Amniotic epithelial cell (primary cell): ENCODE measurements around the gene ABLIM1.

Source experiments
- DNase-seq: peaks from one replicate; pipeline ENCODE4 v3.0.0-alpha.2; 2010; ENCODE audit warnings: low read depth

ABLIM1 gene

GRCh38 chr10:114545819-114546218, 112.3 kb downstream of the ABLIM1 start:
- no peak for DNase-seq

DNA sequence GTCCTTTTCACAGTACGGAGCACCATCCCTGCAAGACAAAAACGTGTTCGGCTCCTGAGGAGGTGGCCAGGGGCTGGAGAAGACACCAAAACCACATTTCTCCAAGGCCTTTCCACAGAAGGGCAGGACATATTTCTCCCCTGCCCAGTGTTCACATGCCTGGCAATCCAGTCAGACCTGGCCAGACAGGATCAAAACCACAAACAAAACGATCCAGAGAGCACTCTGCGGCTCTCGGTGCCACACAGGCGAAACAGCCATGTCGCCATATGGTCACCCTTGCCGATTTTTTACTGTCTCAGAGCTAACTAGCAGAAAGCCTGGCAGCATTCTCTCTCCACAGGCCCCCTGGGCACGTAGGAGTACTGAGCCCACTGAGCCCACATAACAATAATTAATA, 113.0 kb downstream of the ABLIM1 start:
- DNase-seq: no peak

DNA sequence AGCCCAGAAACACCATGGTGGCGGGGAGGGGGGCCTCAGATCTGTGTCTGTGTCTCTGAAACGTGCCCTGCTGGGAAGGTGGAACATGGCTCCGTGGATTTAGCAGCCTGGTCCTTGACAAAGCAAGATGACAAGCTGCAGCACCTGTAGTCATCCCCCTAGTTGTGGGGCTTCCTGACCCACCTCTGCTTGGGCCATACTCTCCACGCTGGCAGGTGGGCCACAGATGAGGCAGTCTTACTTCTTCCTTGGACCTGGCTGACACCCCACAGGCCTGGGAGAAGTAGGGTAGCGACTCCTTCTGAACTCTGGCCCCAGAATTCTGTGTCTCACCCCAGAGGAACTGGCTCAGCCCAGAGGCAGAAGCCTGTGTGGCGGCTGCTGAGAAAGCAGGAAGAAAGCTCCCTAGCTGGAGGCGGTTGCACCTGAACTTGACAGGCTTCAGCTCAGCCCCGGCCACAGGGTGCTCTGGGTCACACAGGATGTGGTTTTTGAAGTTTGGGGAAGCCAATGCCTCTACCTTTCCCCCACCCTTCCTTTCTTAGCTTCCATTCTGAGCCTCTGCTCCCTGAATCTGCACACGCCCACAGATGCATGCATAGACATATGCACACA, 113.9 kb downstream of the ABLIM1 start:
- DNase-seq: no peak

DNA sequence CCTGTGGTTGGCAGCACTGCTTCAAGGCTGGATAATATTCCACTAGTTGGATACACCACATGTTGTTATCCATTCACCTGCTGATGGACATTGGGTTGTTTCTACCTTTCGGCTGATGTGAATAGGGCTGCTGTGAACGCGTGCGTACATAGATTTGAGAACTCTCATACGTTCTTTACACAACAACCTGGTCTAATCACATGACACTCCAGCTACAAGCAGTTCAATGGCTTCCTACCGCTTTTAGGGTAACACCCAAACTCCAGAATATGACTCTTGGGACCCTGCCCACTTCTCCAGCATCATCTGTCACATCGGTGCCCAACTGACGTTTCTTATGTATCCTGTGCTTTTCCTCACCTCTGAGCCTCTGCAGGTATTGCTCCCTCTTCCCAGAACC, 114.6 kb downstream of the ABLIM1 start:
- no peak for DNase-seq

DNA sequence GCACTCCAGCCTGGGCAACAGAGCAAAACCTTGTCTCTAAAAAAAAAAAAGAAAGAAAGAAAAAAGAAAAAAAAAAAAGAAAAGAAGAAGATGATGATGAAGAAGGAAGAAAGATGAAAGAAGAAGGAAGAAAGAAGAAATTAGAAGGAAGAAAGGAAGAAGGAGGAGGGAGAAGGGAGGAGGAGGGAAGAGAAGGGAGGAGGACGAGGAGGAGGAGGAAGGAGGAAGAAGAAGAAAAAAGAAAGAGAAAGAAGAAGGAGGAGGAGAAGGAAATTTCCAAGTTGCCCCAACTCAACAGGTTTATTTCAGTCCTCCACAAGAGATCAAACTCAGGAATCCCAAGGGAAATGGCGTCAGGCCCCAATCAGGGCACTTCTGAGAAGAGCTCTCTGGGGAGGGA, 115.7 kb downstream of the ABLIM1 start:
- no peak for DNase-seq

DNA sequence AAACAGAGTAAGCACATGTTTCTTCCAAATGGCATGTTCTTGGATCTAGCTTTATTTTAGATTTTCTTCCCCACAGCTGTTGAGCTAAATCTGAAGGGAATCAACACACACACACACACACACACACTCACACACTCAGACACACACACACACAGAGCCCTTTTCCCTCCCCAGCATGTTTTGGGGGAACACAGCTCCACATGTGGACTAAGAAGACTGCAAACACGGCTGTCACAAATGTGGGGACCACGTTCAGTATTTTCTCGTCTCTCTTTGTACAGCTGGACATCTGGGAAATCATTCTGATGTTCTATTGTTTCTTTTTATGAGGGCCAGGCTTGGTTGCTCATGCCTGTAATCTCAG, 116.3 kb downstream of the ABLIM1 start:
- no peak for DNase-seq

GRCh38 chr10:114541081-114541796, 116.8 kb downstream of the ABLIM1 start:
- DNase-seq: peak; percentile 65

DNA sequence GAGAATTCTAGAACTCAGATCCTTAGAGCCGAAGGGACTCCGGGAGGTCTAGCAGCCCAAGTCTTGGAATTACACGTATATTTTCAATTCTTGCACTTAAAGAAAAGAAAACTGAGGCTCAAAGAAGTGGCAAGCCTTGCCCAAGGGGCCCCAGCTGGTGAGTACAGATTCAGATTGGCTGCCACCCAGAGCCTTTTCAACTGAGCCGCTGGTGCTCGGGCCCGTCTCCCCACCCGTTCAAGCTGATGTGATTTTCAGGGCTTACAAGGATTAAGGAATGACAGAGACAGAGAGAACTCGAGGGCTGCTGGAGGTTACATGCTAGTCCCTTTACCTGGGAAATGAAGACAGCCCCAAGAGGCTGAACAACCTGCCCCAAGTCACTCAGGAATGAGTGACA, 117.8 kb downstream of the ABLIM1 start:
- no peak for DNase-seq

- no peak for DNase-seq
These were observed 118.5 kb downstream of the ABLIM1 start for GRCh38 chr10:114539623-114540022.

GRCh38 chr10:114538181-114538906, 119.7 kb downstream of the ABLIM1 start:
- DNase-seq: no peak

DNA sequence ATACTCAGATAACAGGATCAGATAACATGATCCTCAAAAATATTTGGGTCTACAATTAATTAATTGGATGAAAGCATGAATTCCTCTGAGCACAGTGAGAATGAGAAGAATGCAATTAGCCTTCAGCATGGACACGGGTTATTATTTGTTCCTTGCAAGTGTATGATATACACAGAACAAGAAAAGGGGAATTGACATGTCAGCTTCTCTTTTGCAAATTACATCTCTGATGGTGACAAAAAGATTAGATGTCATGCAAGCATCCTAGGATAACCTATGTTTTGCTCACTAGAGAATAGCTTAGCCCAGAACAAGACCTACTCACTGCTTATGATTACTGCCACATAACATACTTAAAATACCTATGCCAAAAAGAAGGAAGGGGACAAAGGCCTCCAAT, 120.3 kb downstream of the ABLIM1 start:
- DNase-seq: no peak

GRCh38 chr10:114534571-114534981, 123.5 kb downstream of the ABLIM1 start:
- DNase-seq: no peak

DNA sequence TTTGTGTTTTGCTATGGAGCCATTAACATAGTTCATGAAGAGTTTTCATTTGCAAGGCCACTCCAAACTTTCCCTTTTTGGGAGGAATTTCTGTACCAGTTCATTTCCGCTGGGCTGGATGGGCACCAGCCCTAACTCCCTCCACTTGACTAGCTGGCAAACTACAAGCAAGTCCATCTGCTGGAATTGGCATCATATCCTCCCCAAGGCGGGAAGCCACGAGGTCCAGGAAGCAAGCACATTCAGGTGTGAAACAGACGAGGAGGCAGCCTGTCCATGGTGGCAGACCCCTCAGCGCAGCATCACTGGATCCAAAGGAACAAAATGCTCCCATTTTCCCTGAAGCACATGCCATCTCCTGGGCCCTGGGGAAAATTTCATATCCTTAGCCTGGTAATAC, 125.8 kb downstream of the ABLIM1 start:
- no peak for DNase-seq

GRCh38 chr10:114526504-114527238, 131.4 kb downstream of the ABLIM1 start:
- DNase-seq: peak; percentile 32

- no peak for DNase-seq
These were observed 132.0 kb downstream of the ABLIM1 start for GRCh38 chr10:114526126-114526503.

GRCh38 chr10:114525368-114525949, 132.6 kb downstream of the ABLIM1 start:
- no peak for DNase-seq

- no peak for DNase-seq
These were observed 134.2 kb downstream of the ABLIM1 start for GRCh38 chr10:114523876-114524275.

DNA sequence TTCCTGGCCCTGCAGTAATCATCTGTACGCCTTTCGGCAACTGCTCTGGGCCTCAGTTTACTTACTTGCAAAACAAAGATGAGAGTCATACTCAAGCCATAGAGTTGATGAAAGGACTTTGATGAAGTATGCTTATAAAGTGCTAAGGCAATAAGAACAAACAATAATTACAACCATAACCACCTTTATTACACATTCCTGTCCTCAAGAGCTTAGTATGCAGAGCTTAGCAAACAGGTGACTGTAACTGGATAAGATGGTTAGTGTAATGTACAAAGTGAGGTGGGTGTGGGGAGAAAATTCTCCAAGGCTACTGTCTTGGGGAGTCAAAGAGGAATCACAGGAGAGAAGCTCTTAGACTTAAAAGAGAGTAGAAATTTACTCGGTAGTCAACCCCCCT, 136.8 kb downstream of the ABLIM1 start:
- DNase-seq: no peak

DNA sequence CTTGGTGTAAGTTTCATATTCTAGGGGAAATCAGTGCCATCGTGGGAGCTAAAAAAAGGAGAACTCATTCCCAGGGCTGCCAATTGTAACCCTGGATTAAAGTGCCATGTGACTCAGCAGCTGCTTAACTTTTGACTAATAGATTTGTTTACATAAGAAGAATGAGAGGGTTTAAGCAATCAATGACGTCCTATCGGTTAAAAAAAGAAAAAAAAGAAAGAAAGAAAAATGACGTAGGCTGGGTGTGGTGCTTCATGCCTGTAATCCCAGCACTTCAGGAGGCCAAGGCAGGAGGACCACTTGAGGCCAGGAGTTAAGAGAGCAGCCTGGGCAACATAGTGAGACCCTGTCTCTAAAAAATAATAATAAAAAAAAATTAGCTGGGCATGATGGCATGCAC, 137.6 kb downstream of the ABLIM1 start:
- DNase-seq: peak; percentile 73

DNA sequence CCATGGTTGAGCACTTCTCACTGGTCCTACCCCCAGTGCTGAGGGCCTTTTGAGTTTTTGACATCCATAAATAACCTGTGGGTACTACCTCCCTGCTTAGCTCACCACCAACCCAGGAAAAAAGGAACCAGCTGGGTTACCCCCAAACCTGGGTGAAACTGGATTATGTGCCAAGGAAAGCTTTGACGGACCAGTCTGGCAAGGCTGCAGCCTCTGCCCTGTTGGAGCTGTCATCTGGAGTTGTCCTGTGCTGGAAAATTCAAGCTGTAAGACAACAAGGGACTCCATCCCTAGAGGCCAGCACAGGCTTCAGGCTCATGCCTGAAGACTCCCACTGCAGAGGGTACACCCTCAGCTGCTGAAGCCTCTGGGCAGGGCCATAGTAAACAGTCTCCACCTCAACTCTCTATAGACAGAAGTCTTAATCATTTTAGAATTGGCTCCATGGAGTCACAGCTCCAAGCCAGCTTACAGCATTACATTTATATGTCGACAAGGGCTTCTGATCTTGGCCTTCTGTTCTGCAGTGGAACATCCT, 138.2 kb downstream of the ABLIM1 start:
- no peak for DNase-seq

GRCh38 chr10:114519306-114519669, 138.8 kb downstream of the ABLIM1 start:
- DNase-seq: no peak
